B cell (primary cell): ENCODE data around the gene PDGFRB.

Experiments
- CTCF ChIP-seq: fragments of 200-600 bp; IDR thresholded peaks from one replicate; pipeline ENCODE4 v1.8.0; 2022; ENCODE audit warnings: antibody characterized with exemption, mild to moderate bottlenecking
- EZH2 ChIP-seq: IDR thresholded peaks from 2 replicates; pipeline ENCODE4 v1.6.1; 2012; ENCODE audit warnings: borderline replicate concordance, low read depth, mild to moderate bottlenecking, moderate library complexity, low read length; ENCODE audit not compliant: insufficient read depth, poor library complexity, severe bottlenecking

DNA sequence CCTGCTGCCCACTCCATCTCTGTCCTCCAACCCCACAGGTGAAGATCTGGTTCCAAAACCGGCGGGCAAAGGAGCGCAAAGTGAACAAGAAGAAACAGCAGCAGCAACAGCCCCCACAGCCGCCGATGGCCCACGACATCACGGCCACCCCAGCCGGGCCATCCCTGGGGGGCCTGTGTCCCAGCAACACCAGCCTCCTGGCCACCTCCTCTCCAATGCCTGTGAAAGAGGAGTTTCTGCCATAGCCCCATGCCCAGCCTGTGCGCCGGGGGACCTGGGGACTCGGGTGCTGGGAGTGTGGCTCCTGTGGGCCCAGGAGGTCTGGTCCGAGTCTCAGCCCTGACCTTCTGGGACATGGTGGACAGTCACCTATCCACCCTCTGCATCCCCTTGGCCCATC is 27.8 kb upstream of the PDGFRB start:
- TF ChIP-seq CTCF (no peak), EZH2 (no peak)
